NCI-H2029 treated with DMSO at 0.1 percent for 48 hours (cell line): Measurements from ENCODE around the gene SLC8A1.

ENCODE experiments used
- DNase-seq: peaks from one replicate; lab custom pipeline; 2025; lab: John Stamatoyannopoulos, UW

The SLC8A1 gene

GRCh38 chr2:40352041-40352702, 99.7 kb downstream of the SLC8A1 start:
- no peak for DNase-seq

- no peak for DNase-seq
These were observed 103.2 kb downstream of the SLC8A1 start for GRCh38 chr2:40348665-40349064.

- DNase-seq, result no peak
These were observed 103.9 kb downstream of the SLC8A1 start for GRCh38 chr2:40348038-40348437.

GRCh38 chr2:40346535-40347354, 105.1 kb downstream of the SLC8A1 start:
- DNase-seq, result no peak

GRCh38 chr2:40344364-40344763, 107.5 kb downstream of the SLC8A1 start:
- DNase-seq, result no peak

GRCh38 chr2:40343902-40344301, 108.0 kb downstream of the SLC8A1 start:
- DNase-seq, result no peak

GRCh38 chr2:40341198-40341597, 110.7 kb downstream of the SLC8A1 start:
- DNase-seq, result no peak

GRCh38 chr2:40339026-40339425, 112.9 kb downstream of the SLC8A1 start:
- no peak for DNase-seq

GRCh38 chr2:40332191-40332826, 119.6 kb downstream of the SLC8A1 start:
- DNase-seq, result peak; percentile 7

- no peak for DNase-seq
These were observed 121.8 kb downstream of the SLC8A1 start for GRCh38 chr2:40330096-40330495.

- DNase-seq, result no peak
These were observed 122.2 kb downstream of the SLC8A1 start for GRCh38 chr2:40329739-40330030.

- no peak for DNase-seq
These were observed 126.8 kb downstream of the SLC8A1 start for GRCh38 chr2:40325116-40325515.

GRCh38 chr2:40324656-40325055, 127.2 kb downstream of the SLC8A1 start:
- DNase-seq, result no peak

GRCh38 chr2:40321822-40322221, 130.1 kb downstream of the SLC8A1 start:
- no peak for DNase-seq

GRCh38 chr2:40321016-40321623, 130.8 kb downstream of the SLC8A1 start:
- DNase-seq, result no peak

GRCh38 chr2:40318921-40319320, 133.0 kb downstream of the SLC8A1 start:
- DNase-seq, result no peak

- DNase-seq, result no peak
These were observed 134.1 kb downstream of the SLC8A1 start for GRCh38 chr2:40317761-40318160.

- no peak for DNase-seq
These were observed 134.8 kb downstream of the SLC8A1 start for GRCh38 chr2:40317046-40317445.

- DNase-seq, result no peak
These were observed 135.3 kb downstream of the SLC8A1 start for GRCh38 chr2:40316620-40317019.

GRCh38 chr2:40315683-40316082, 136.2 kb downstream of the SLC8A1 start:
- DNase-seq, result peak; percentile 12

- DNase-seq, result no peak
These were observed 140.9 kb downstream of the SLC8A1 start for GRCh38 chr2:40311026-40311425.

- no peak for DNase-seq
These were observed 141.6 kb downstream of the SLC8A1 start for GRCh38 chr2:40310303-40310702.

- DNase-seq, result no peak
These were observed 147.6 kb downstream of the SLC8A1 start for GRCh38 chr2:40304340-40304739.
